Testis (tissue), 2 donors: ENCODE results near the gene CEP131.

Experiments
- CTCF ChIP-seq, 3 experiments: fragments of 450-650 bp in 2 of 3; fragments of 200-600 bp in 1 of 3; sonication (generic) in 1 of 3; IDR thresholded peaks; one replicate each; pipeline ENCODE4 v1.5.1; 2016 to 2019; ENCODE audit warnings: antibody characterized with exemption in 3 of 3, mild to moderate bottlenecking in 2 of 3, moderate library complexity in 1 of 3
- POLR2A ChIP-seq: fragments of 450-650 bp; IDR thresholded peaks from one replicate; pipeline ENCODE4 v1.6.1; 2017; ENCODE audit warnings: antibody characterized with exemption, mild to moderate bottlenecking, moderate library complexity

- TF ChIP-seq CTCF (IDR thresholded peaks at IDR 0.05) (no peak), POLR2A (no peak)
These were observed 33.9 kb upstream of the CEP131 start for GRCh38 chr17:81256616-81257015.
